ENCODE data around the gene CGB5.
"Not testable (repeated sequence)": the region's sequence is repeated elsewhere in the genome, so short reads cannot be mapped to it uniquely, and the experiment has no call there.

The CGB5 gene

GRCh38 chr19:49042177-49042576 is 1.5 kb upstream of the CGB5 start:
- no peak overlapping the region for H3K4me3 ChIP-seq (replicated peaks; ENCODE audit: low read depth, low read length)
- no peak for TF ChIP-seq CTCF (IDR thresholded peaks at IDR 0.05; ENCODE audit: low read depth, low read length, missing control alignments)
- DNase-seq (ENCODE audit: extremely low read depth, low read depth): no peak

- DNase-seq (ENCODE audit: extremely low read depth, low read depth); H3K4me3 ChIP-seq (replicated peaks; ENCODE audit: low read depth, low read length): not testable (repeated sequence)
Measured at GRCh38 chr19:49042666-49043065, 982 bp upstream of the CGB5 start.

- not testable (repeated sequence) for DNase-seq (ENCODE audit: extremely low read depth, low read depth)
Measured at GRCh38 chr19:49049011-49049410, 5.4 kb downstream of the CGB5 start, which contains the start of gene CGB8. Gene CGB8, minus strand, starts transcription at chr19:49049111. Its CDS starts 372 bp downstream, at chr19:49048739.

GRCh38 chr19:49049834-49050233 is 6.2 kb downstream of the CGB5 start:
- not testable (repeated sequence) for DNase-seq (ENCODE audit: extremely low read depth, low read depth); H3K4me3 ChIP-seq (replicated peaks; ENCODE audit: low read depth, low read length)

More at GRCh38 chr19:49049011-49049410, 5.4 kb downstream of the CGB5 start, which contains the start of gene CGB8:
- H3K4me3 ChIP-seq (replicated peaks; ENCODE audit: low read depth, low read length): not testable (repeated sequence)

- DNase-seq (ENCODE audit: extremely low read depth, low read depth); H3K4me3 ChIP-seq (replicated peaks; ENCODE audit: low read depth, low read length): not testable (repeated sequence)
Measured at GRCh38 chr19:49050376-49051033, 6.9 kb downstream of the CGB5 start.

GRCh38 chr19:49056101-49056901 is 12.7 kb downstream of the CGB5 start:
- peak; percentile 30 for TF ChIP-seq CTCF (IDR thresholded peaks at IDR 0.05; ENCODE audit: low read depth, low read length, missing control alignments)
- H3K4me3 ChIP-seq (replicated peaks; ENCODE audit: low read depth, low read length): peak overlapping the region; percentile 42
- DNase-seq (ENCODE audit: extremely low read depth, low read depth): no peak

- not testable (repeated sequence) for DNase-seq (ENCODE audit: extremely low read depth, low read depth)
- peak overlapping the region; percentile 42 for H3K4me3 ChIP-seq (replicated peaks; ENCODE audit: low read depth, low read length)
Measured at GRCh38 chr19:49056902-49057596, 13.4 kb downstream of the CGB5 start.

GRCh38 chr19:49057636-49058234 is 14.1 kb downstream of the CGB5 start, which contains the start of gene CGB7:
Gene CGB7, minus strand, starts transcription at chr19:49057749. Its CDS starts 2,374 bp downstream, at chr19:49055375.
- no peak for TF ChIP-seq CTCF (IDR thresholded peaks at IDR 0.05; ENCODE audit: low read depth, low read length, missing control alignments)
- DNase-seq (ENCODE audit: extremely low read depth, low read depth): no peak
- H3K4me3 ChIP-seq (replicated peaks; ENCODE audit: low read depth, low read length): peak within 1 kb of the TSS; percentile 42

GRCh38 chr19:49058562-49058961 is 14.9 kb downstream of the CGB5 start:
- no peak for DNase-seq (ENCODE audit: extremely low read depth, low read depth)
- no peak overlapping the region for H3K4me3 ChIP-seq (replicated peaks; ENCODE audit: low read depth, low read length)
- no peak for TF ChIP-seq CTCF (IDR thresholded peaks at IDR 0.05; ENCODE audit: low read depth, low read length, missing control alignments)

All from HFF-Myc (cell line).